Neural crest cell (in vitro differentiated cells): ENCODE measurements around the gene CAMK4. TPM values are rescaled to one million over a fixed set of nuclear protein-coding genes. Genes with fewer than 3 reads are reported as not detected.

Experiments used
- DNase-seq: peaks from one replicate; pipeline ENCODE4 v3.0.0; 2021; ENCODE audit warnings: low read depth, mixed read lengths, low spot score
- H3K27ac Mint-ChIP-seq: one replicate; pipeline ENCODE4 v1.8.0; 2021; ENCODE audit warnings: mild to moderate bottlenecking, mixed read lengths; ENCODE audit not compliant: unreplicated experiment
- H3K27me3 Mint-ChIP-seq: 2 replicates; pipeline ENCODE4 v1.8.0; 2021; ENCODE audit warnings: low read depth, mild to moderate bottlenecking, mixed read lengths
- H3K36me3 Mint-ChIP-seq: 2 replicates; pipeline ENCODE4 v1.8.0; 2021; ENCODE audit warnings: low read depth, mild to moderate bottlenecking, mixed read lengths
- H3K4me1 Mint-ChIP-seq: 2 replicates; pipeline ENCODE4 v1.8.0; 2021; ENCODE audit warnings: mixed read lengths
- H3K4me3 Mint-ChIP-seq: one replicate; pipeline ENCODE4 v1.8.0; 2021; ENCODE audit warnings: mild to moderate bottlenecking, mixed read lengths
- H3K9me3 Mint-ChIP-seq: 2 replicates; pipeline ENCODE4 v1.8.0; 2021; ENCODE audit warnings: mixed read lengths
- CTCF ChIP-seq: fragments of 200-600 bp; sonication (generic); conservative IDR thresholded peaks from 2 replicates; pipeline ENCODE4 v1.5.0; 2021; ENCODE audit warnings: antibody characterized with exemption, mild to moderate bottlenecking
- total RNA-seq: library from RNA; stranded (reverse); gene quantifications from 2 replicates; pipeline ENCODE4 v1.2.1, GENCODE V29; 2021

CAMK4 gene
- total RNA-seq, 1 donor from 2014 or later, result 9.4 TPM

DNA sequence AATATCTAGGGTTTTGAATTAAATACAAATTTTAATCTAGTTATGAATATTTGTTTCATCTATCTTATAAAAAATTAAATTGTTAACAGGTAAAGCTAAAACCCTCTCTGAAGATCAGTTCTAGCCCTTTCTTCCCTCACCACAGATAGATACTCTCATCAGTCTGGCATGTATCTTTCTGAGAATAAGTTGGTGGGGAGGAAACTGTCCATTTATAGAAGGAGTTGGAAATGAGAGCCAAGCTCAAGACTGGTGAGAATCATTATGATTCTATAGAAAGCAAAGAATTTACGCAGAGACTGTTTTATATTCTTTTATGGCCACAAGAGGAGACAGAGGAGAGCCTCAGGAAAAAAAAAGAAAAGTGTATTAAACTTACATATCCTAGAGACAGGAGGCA lies 229.1 kb downstream of the CAMK4 start:
- DNase-seq, result no peak
- peaks cover 17% of the 10 kb centered on the region for H3K4me1 Mint-ChIP-seq

GRCh38 chr5:111453747-111454146 lies 229.6 kb downstream of the CAMK4 start:
- H3K36me3 Mint-ChIP-seq, result peaks cover 2% of the 10 kb centered on the region
- peaks cover 17% of the 10 kb centered on the region for H3K4me1 Mint-ChIP-seq
- no peak for DNase-seq
- no peaks in the 10 kb centered on the region for H3K27me3 Mint-ChIP-seq
- no peak overlapping the region for H3K4me3 Mint-ChIP-seq
- no peak overlapping the region for H3K27ac Mint-ChIP-seq
- TF ChIP-seq CTCF, result no peak
- H3K9me3 Mint-ChIP-seq, result peaks cover 4% of the 10 kb centered on the region

More for the DNA sequence above, 229.1 kb downstream of the CAMK4 start:
- Mint-ChIP-seq H3K9me3 (peaks cover 4% of the 10 kb centered on the region), H3K27ac (no peak overlapping the region), H3K4me3 (no peak overlapping the region), H3K36me3 (peaks cover 2% of the 10 kb centered on the region), H3K27me3 (no peaks in the 10 kb centered on the region)
- TF ChIP-seq CTCF, result no peak

DNA sequence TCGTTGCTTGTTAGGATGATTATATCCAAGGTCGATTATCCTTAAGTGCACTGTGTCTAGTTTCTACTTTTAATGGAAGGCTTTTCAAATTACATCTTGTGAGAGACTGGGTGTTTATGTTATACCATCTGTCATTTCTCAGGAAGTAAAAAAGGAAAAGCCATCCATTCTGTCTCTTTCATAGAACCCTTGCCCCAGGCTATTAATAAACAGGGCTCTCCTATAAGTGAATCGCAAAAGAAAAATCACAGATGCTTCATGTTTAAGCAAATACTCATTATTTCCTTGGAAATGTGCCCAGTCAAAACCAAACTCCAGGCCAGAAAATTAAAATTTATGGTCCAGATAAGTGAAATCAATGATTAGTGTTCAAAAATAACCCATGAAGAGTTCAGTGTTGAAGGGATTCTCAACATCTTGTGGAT lies 230.0 kb downstream of the CAMK4 start:
- no peaks in the 10 kb centered on the region for H3K27me3 Mint-ChIP-seq
- peaks cover 4% of the 10 kb centered on the region for H3K9me3 Mint-ChIP-seq
- H3K4me1 Mint-ChIP-seq, result peaks cover 17% of the 10 kb centered on the region
- TF ChIP-seq CTCF, result no peak
- H3K4me3 Mint-ChIP-seq, result no peak overlapping the region
- DNase-seq, result no peak
- no peak overlapping the region for H3K27ac Mint-ChIP-seq
- H3K36me3 Mint-ChIP-seq, result peaks cover 2% of the 10 kb centered on the region

DNA sequence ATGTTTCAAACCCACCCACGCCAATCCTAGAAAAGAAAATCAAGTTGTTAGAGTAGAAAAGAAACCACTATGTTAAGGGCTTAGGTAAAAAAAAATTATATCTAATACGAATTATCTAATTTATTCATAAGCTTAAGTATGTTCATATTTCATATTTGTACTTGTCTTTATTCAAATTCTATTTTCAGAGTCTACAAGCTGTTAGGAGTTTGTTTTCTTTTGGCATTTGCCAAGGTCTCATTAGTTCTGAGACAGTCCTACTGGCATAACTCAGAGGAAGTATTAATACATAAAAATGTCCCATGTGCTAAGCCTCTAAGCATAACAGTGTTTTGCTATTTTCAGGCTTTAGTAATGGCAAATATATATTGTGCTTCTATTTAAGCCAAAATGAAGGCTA lies 230.6 kb downstream of the CAMK4 start:
- peaks cover 17% of the 10 kb centered on the region for H3K4me1 Mint-ChIP-seq
- H3K36me3 Mint-ChIP-seq, result no peaks in the 10 kb centered on the region
- no peak for TF ChIP-seq CTCF
- H3K27me3 Mint-ChIP-seq, result no peaks in the 10 kb centered on the region
- no peak for DNase-seq
- H3K4me3 Mint-ChIP-seq, result no peak overlapping the region
- no peak overlapping the region for H3K27ac Mint-ChIP-seq
- peaks cover 4% of the 10 kb centered on the region for H3K9me3 Mint-ChIP-seq

- H3K27ac Mint-ChIP-seq, result no peak overlapping the region
- peaks cover 11% of the 10 kb centered on the region for H3K9me3 Mint-ChIP-seq
These were observed 237.1 kb downstream of the CAMK4 start for GRCh38 chr5:111461255-111461671.

More at GRCh38 chr5:111461255-111461671, 237.1 kb downstream of the CAMK4 start:
- Mint-ChIP-seq H3K36me3 (peaks cover 3% of the 10 kb centered on the region), H3K27me3 (no peaks in the 10 kb centered on the region), H3K4me3 (no peak overlapping the region), H3K4me1 (peaks cover 6% of the 10 kb centered on the region)
- peak; percentile 67 for TF ChIP-seq CTCF
- peak; percentile 6 for DNase-seq
